NCI-H1048 (cell line): ENCODE measurements around the gene JUN.
"Not testable (repeated sequence)": the region's sequence is repeated elsewhere in the genome, so short reads cannot be mapped to it uniquely, and the experiment has no call there.

Experiments used
- DNase-seq: peaks from one replicate; lab custom pipeline; 2025; lab: John Stamatoyannopoulos, UW

JUN gene

GRCh38 chr1:58808077-58808476 lies 24.2 kb upstream of the JUN start:
- no peak for DNase-seq

DNA sequence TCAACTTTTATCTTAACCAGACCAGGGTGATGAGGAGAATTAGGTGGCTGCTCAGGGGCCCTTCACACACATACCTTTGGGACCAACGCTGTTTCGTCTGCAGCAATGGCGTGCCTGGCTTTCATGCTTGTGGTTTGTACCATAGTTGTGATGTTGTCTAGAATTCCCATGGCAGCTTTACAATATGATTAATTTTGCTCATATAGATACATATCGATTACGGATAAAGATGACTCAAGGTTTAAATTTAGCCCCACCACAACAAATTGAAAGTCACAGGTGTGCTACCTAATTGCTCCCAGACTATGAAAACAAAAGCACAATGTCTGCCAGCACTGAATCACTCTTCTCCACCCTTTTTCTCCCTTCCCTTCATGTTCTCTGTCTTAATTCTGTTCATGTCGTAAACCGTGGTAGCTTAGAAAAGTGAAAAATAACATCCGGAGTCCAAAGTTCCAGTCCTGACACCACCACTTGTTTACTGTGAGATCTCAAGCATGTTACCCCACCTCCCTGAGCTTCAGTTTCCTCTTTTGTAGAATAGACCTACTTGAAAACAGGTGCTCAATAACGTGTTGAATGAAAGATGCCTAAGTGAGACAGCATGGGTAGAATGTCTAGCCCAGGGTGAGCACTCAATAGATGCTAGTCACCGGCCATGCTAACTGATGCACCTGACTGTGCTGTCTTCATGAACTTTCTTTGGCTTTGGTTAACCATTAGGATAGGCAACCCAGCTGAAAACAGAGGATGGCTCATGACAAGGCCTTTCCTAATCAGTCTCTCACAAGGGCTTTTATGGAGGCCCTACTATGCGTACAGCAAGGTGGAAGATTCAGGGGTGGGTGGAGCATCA lies 22.1 kb upstream of the JUN start:
- no peak for DNase-seq

- DNase-seq, result no peak
Measured at GRCh38 chr1:58804853-58805565, 21.2 kb upstream of the JUN start.

DNA sequence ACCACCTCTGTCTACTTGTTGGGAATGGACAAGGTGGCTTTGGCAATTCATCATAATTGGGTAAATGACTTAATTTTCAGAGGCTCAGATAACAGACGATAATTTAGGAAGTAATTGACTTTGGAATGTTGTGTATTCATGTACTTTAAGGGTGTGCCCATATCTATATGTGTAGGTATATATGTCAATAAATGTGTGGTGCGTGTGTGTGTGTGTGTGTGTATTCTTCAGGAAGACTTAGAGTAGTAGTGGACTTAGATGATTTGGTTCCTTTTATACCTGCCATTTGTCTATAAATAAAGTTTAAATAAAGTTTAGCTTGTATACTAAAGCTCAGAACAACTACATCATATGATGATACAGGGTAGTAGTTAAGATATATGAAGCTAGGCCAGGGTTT lies 20.0 kb upstream of the JUN start:
- no peak for DNase-seq

- no peak for DNase-seq
Measured at GRCh38 chr1:58802640-58803399, 19.0 kb upstream of the JUN start.

GRCh38 chr1:58801286-58801685 lies 17.4 kb upstream of the JUN start:
- not testable (repeated sequence) for DNase-seq

GRCh38 chr1:58799650-58800049 lies 15.8 kb upstream of the JUN start:
- DNase-seq, result no peak

- DNase-seq, result no peak
Measured at GRCh38 chr1:58798910-58799442, 15.1 kb upstream of the JUN start.

GRCh38 chr1:58796416-58796815 lies 12.6 kb upstream of the JUN start:
- no peak for DNase-seq

GRCh38 chr1:58794585-58794984 lies 10.7 kb upstream of the JUN start:
- no peak for DNase-seq

GRCh38 chr1:58792846-58793245 lies 9.0 kb upstream of the JUN start:
- no peak for DNase-seq

DNA sequence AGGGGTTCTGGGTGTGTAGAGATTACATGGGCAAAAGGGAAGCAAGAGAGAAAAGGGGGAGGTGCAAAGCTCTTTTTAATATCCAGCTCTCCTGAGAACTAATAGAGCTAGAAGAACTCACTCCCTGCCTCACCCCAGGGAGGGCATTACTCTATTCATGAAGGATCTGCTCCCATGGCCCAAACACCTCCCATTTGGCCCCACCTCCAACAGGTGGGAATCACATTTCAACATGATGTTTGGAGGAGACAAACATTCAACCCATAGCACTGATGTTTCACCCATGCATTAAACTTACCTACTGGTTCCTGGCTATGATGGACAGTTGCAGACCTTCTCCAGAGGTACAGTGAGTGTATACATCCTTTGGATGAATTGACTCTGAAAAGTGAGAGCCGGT lies 7.3 kb upstream of the JUN start:
- no peak for DNase-seq

DNA sequence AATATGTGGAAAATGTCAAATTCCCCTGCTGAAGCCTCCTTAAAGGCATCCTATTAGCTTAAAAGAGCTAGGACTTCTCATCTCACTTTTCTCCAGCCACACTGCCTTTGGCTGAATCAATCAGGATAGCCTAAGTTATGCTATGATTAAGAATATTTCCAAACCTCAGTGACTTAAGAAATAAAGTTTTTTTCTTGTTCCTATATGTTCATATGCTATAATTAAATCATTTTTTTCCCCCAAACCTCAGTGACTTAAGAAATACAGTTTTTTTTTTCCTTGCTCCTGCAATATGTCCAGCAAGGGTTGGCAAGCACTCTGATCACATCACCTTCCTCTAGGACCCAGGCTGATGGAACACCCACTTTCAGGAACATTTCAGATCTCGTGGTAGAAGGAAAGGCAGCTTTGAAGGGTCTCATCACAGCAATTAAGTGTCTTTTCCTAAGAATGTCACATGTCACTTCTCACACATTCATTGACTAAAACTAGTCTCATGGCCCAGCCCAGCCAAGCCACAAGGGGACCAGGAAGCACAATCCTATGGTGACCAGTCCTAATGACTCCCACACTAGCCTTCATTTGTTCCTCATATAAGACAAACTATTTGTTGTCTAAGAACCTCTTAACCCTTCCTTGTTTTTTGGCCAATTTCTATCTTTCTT lies 6.3 kb upstream of the JUN start:
- no peak for DNase-seq

- DNase-seq, result no peak
Measured at GRCh38 chr1:58789322-58789856, 5.5 kb upstream of the JUN start.

GRCh38 chr1:58788259-58788658 lies 4.4 kb upstream of the JUN start:
- no peak for DNase-seq

DNA sequence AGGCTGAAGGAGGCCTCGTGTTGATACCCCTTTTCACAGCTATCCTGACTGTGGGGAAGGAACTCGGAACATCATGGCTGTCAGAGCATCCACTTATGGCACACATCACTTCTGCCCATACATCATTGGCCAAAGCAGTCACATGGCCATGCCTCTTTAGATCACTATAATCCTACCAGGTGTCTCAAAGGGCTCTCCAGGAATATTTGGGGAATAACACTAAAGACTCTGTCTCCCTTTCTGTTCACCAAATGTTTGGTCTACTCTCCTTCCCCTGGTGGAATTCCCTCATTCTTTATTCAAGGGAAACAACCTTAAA lies 3.0 kb upstream of the JUN start:
- no peak for DNase-seq

GRCh38 chr1:58786184-58786926 lies 2.5 kb upstream of the JUN start:
- DNase-seq, result no peak

DNA sequence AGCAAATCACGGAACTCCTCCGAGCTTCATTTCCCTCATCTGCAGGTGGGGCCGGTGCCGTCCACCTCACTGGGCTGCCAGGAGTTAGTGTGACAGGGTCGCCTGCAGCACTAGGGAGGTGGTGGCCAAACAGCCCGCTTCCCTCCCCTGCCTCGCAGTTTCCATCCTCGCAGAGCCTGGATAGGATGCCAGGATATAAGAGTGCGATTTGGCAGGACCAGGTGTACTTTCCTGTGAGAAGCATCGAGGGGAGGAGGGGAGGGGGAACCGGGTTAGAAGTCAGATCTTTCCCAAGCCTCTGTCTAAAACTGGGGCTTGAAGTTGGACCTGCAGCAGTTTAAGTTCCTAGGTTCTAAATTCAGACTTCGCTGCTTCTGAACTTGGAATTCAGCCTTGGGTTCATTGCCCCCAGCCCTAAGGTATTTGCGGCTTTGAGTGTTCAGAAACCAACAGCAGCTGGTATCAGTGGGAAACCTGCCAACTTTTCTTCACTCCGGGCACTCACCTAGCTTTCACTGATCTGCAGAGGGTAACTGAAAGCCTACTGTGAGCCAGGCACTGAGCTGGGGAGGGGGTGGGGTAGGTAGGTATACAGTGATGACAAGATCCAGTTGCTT lies 1.7 kb upstream of the JUN start:
- DNase-seq, result no peak

GRCh38 chr1:58784758-58785441 lies 1.1 kb upstream of the JUN start:
- DNase-seq, result no peak
